Stomach (tissue), 9 donors: ENCODE data around the gene VAT1. TPM values are rescaled to one million over a fixed set of nuclear protein-coding genes. Genes with fewer than 3 reads are reported as not detected.

ENCODE experiments used
- DNase-seq, 2 donors: peaks; one replicate each; pipeline versions ENCODE4 v3.0.0 to v3.0.0-alpha.2; 2013 to 2019
- H3K27ac ChIP-seq, 5 donors: fragments of 200-600 bp in 4 of 5; sonication (generic) in 4 of 5; one replicate each; pipeline ENCODE4 v1.5.1; 2013 to 2019; ENCODE audit warnings: mild to moderate bottlenecking in 1 of 5, moderate library complexity in 1 of 5
- H3K27me3 ChIP-seq, 3 donors: fragments of 200-600 bp; sonication (generic); one replicate each; pipeline ENCODE4 v1.5.1; 2017 to 2019; ENCODE audit warnings: mixed run types in 1 of 3
- H3K36me3 ChIP-seq, 4 donors: fragments of 200-600 bp; sonication (generic); 1 replicate in 3 of 4; 2 replicates in 1 of 4; pipeline ENCODE4 v1.5.1; 2016 to 2019
- H3K4me1 ChIP-seq, 4 donors: fragments of 200-600 bp; sonication (generic); one replicate each; pipeline ENCODE4 v1.5.1; 2016 to 2019
- H3K4me3 ChIP-seq, 4 donors: fragments of 200-600 bp; sonication (generic) in 3 of 4; one replicate each; pipeline ENCODE4 v1.5.1; 2016 to 2019; ENCODE audit warnings: mild to moderate bottlenecking in 1 of 4
- H3K9me3 ChIP-seq, 4 donors: fragments of 200-600 bp; sonication (generic); one replicate each; pipeline ENCODE4 v1.5.1; 2016 to 2019
- CTCF ChIP-seq, 7 experiments: fragments of 450-650 bp in 4 of 7; fragments of 200-600 bp in 3 of 7; sonication (generic) in 3 of 7; IDR thresholded peaks; one replicate each; pipeline ENCODE4 v1.5.1; 2016 to 2019; ENCODE audit warnings: antibody characterized with exemption in 7 of 7, control low read depth in 2 of 7, mild to moderate bottlenecking in 1 of 7
- EP300 ChIP-seq: sonication (generic); formaldehyde crosslinking; IDR thresholded peaks from one replicate; pipeline ENCODE4 v1.6.1; 2017; ENCODE audit warnings: antibody characterized with exemption
- POLR2A ChIP-seq, 4 donors: fragments of 450-650 bp; IDR thresholded peaks; one replicate each; pipeline ENCODE4 v1.6.1; 2016; ENCODE audit warnings: antibody characterized with exemption in 4 of 4, control low read depth in 2 of 4, mild to moderate bottlenecking in 1 of 4, moderate library complexity in 1 of 4
- POLR2AphosphoS5 ChIP-seq, 3 donors: sonication (generic); formaldehyde crosslinking; IDR thresholded peaks; one replicate each; pipeline ENCODE4 v1.6.1; 2016; ENCODE audit warnings: antibody characterized with exemption in 3 of 3
- WGBS, 5 donors: extraction: QIAGEN DNeasy Blood & Tissue Kit in 3 of 5; methylation state at CpG; one replicate each; pipeline versions ENCODE4 v1.1.5 to v1.1.7; 2013 to 2018; 5-methylcytosine and 5-hydroxymethylcytosine counted together
- intact Hi-C: fragments of 100-400 bp; cut with DNase I; formaldehyde crosslinking; loops from one replicate; pipeline ENCODE4 v1.15.1; 2023; ENCODE audit warnings: low total_unique reads
- polyA plus RNA-seq, 3 donors: library from polyadenylated mRNA; stranded (reverse); fragments of 200-250 nt; gene quantifications; one replicate each; pipeline ENCODE4 v1.2.3, GENCODE V29; 2013
- total RNA-seq, 5 donors: library from RNA; depleted of rRNA; stranded (reverse); fragments of >200 nt; gene quantifications; one replicate each; pipeline versions ENCODE4 v1.1.0 to v1.2.3, GENCODE V29; 2014 to 2016
- donor health status: healthy with polysubstance abuse.
- donor health status: Bipolar disorder and iron deficiency.
- donor health status: healthy.

Gene VAT1
- total and polyA plus RNA-seq, 8 donors: 8.2 to 73.6 (median 56.6) TPM

GRCh38 chr17:43025290-43025657 lies 3.1 kb upstream of the VAT1 start:
- no peak for DNase-seq
- Histone ChIP-seq H3K4me1 (peaks cover 17 to 39% (median 33%) of the 10 kb centered on the region in 4 donors), H3K4me3 (peak overlapping the region; percentile 49 to 59 (median 52)), H3K27me3 (no peaks in the 10 kb centered on the region), H3K36me3 (no peaks in the 10 kb centered on the region), H3K9me3 (no peaks in the 10 kb centered on the region), H3K27ac (peak overlapping the region in 3 of 5 donors; percentile 42 to 84 (median 69))
- 4 to 12% (median 8%) methylated on average over 22 to 27 of the region's 27 CpGs for WGBS, 5 donors
- TF ChIP-seq EP300: no peak
- no peak for TF ChIP-seq CTCF (IDR thresholded peaks at IDR 0.05)
- TF ChIP-seq POLR2A (IDR thresholded peaks at IDR 0.05): no peak
- no peak for TF ChIP-seq POLR2AphosphoS5 (IDR thresholded peaks at IDR 0.05)
- intact Hi-C loops: loop anchor here (10.0 kb wide), 1 partner anchor 100 kb away; the partner anchor contains the start of gene BRCA1

GRCh38 chr17:43024407-43025289 lies 2.5 kb upstream of the VAT1 start, which contains the start of gene RND2:
Gene RND2, plus strand, starts transcription at chr17:43025231. Its CDS starts 117 bp downstream, at chr17:43025348.
- no peaks in the 10 kb centered on the region for H3K27me3 ChIP-seq
- H3K9me3 ChIP-seq: no peaks in the 10 kb centered on the region
- peak within 1 kb of the TSS; percentile 49 to 59 (median 52) for H3K4me3 ChIP-seq
- H3K36me3 ChIP-seq: no peaks in the 10 kb centered on the region
- peak; percentile 76 to 97 for DNase-seq
- peak within 1 kb of the TSS; percentile 49 to 84 (median 71) for H3K27ac ChIP-seq
- intact Hi-C loops: loop anchor here (10.0 kb wide), 1 partner anchor 100 kb away; the partner anchor contains the start of gene BRCA1
- 0 to 1% (median 1%) methylated on average over 17 to 61 of the region's 61 CpGs for WGBS, 5 donors
- TF ChIP-seq CTCF (IDR thresholded peaks at IDR 0.05): peak in 5 of 7 experiments; percentile 33 to 71 (median 60)
- no peak for TF ChIP-seq EP300
- no peak for TF ChIP-seq POLR2A (IDR thresholded peaks at IDR 0.05)
- TF ChIP-seq POLR2AphosphoS5 (IDR thresholded peaks at IDR 0.05): peak in 2 of 3 donors; percentile 27 to 45
- H3K4me1 ChIP-seq: peaks cover 24 to 46% (median 39%) of the 10 kb centered on the region in 4 donors

- peak; percentile 34 to 86 for DNase-seq
- peaks cover 14 to 24% (median 21%) of the 10 kb centered on the region in 4 donors for H3K36me3 ChIP-seq
- WGBS, 5 donors: 16 to 26% (median 22%) methylated on average over 31 to 40 of the region's 40 CpGs
- peak overlapping the region; percentile 77 to 90 (median 86) for H3K27ac ChIP-seq
- TF ChIP-seq POLR2AphosphoS5 (IDR thresholded peaks at IDR 0.05): peak in 2 of 3 donors; percentile 21 to 29
- TF ChIP-seq CTCF (IDR thresholded peaks at IDR 0.05): no peak
- H3K4me3 ChIP-seq: peak overlapping the region; percentile 73 to 100 (median 92)
- intact Hi-C loops: loop anchor here (10.0 kb wide), 1 partner anchor 104 kb away; the partner anchor contains the start of gene BRCA1
- no peaks in the 10 kb centered on the region for H3K27me3 ChIP-seq
- no peaks in the 10 kb centered on the region for H3K9me3 ChIP-seq
- peaks cover 45 to 72% (median 56%) of the 10 kb centered on the region in 4 donors for H3K4me1 ChIP-seq
Observed at GRCh38 chr17:43020789-43021740, 1.1 kb downstream of the VAT1 start.
